ENCODE data around the gene NUDT14. TPM values are rescaled to one million over a fixed set of nuclear protein-coding genes. Genes with fewer than 3 reads are reported as not detected.

Gene NUDT14
- total RNA-seq, 2 donors from 2014 or later = 43.4 to 59.5 TPM

- Histone ChIP-seq H3K9ac (ENCODE audit: extremely low read depth, low read length, poor library complexity, severe bottlenecking) (no peak overlapping the region), H3K27me3 (ENCODE audit: control insufficient read depth, insufficient read depth, low read length, poor library complexity, severe bottlenecking) (no peaks in the 10 kb centered on the region), H3K9me3 (ENCODE audit: control insufficient read depth, low read length) (no peaks in the 10 kb centered on the region), H3K36me3 (ENCODE audit: control insufficient read depth, insufficient read depth, low read length) (no peaks in the 10 kb centered on the region), H3K27ac (ENCODE audit: low read depth, low read length) (peak overlapping the region; percentile 87), H3K4me3 (ENCODE audit: low read length) (no peak overlapping the region), H3K4me1 (ENCODE audit: control insufficient read depth, insufficient read depth, low read length) (peaks cover 13% of the 10 kb centered on the region)
- TF ChIP-seq CTCF (conservative IDR thresholded peaks at IDR 0.05) = no peak
- Mint-ChIP-seq H3K4me1 (peaks cover 7% of the 10 kb centered on the region), H3K27ac (no peak overlapping the region), H3K27me3 (ENCODE audit: insufficient read depth) (peaks cover 23% of the 10 kb centered on the region), H3K4me3 (no peak overlapping the region), H3K36me3 (ENCODE audit: low read depth) (no peaks in the 10 kb centered on the region), H3K9me3 (no peaks in the 10 kb centered on the region)
- no peak for DNase-seq
- 37 to 58% methylated on average over 8 to 15 of the region's 15 CpGs for WGBS, 2 experiments (ENCODE audit: insufficient coverage in 1 of 2, insufficient read length in 1 of 2)
Observed at GRCh38 chr14:105197211-105197641, 16.1 kb upstream of the NUDT14 start.

- 7 to 8% methylated on average over 14 to 58 of the region's 58 CpGs for WGBS, 2 experiments (ENCODE audit: insufficient coverage in 1 of 2, insufficient read length in 1 of 2)
Observed at GRCh38 chr14:105196265-105196960, 15.3 kb upstream of the NUDT14 start.

GRCh38 chr14:105195522-105196264 lies 14.6 kb upstream of the NUDT14 start:
- Mint-ChIP-seq H3K36me3 (ENCODE audit: low read depth) (no peaks in the 10 kb centered on the region), H3K4me3 (peak overlapping the region; percentile 36), H3K9me3 (no peaks in the 10 kb centered on the region), H3K27ac (no peak overlapping the region), H3K27me3 (ENCODE audit: insufficient read depth) (peaks cover 25% of the 10 kb centered on the region), H3K4me1 (peaks cover 7% of the 10 kb centered on the region)
- Histone ChIP-seq H3K9ac (ENCODE audit: extremely low read depth, low read length, poor library complexity, severe bottlenecking) (peak overlapping the region; percentile 25), H3K4me3 (ENCODE audit: low read length) (no peak overlapping the region), H3K27ac (ENCODE audit: low read depth, low read length) (peak overlapping the region; percentile 87), H3K9me3 (ENCODE audit: control insufficient read depth, low read length) (no peaks in the 10 kb centered on the region), H3K36me3 (ENCODE audit: control insufficient read depth, insufficient read depth, low read length) (no peaks in the 10 kb centered on the region), H3K4me1 (ENCODE audit: control insufficient read depth, insufficient read depth, low read length) (peaks cover 10% of the 10 kb centered on the region), H3K27me3 (ENCODE audit: control insufficient read depth, insufficient read depth, low read length, poor library complexity, severe bottlenecking) (no peaks in the 10 kb centered on the region)
- 41 to 54% methylated on average over 13 to 25 of the region's 25 CpGs for WGBS, 2 experiments (ENCODE audit: insufficient coverage in 1 of 2, insufficient read length in 1 of 2)
- DNase-seq = no peak
- TF ChIP-seq CTCF (conservative IDR thresholded peaks at IDR 0.05) = no peak

More at GRCh38 chr14:105196265-105196960, 15.3 kb upstream of the NUDT14 start:
- Histone ChIP-seq H3K9ac (ENCODE audit: extremely low read depth, low read length, poor library complexity, severe bottlenecking) (peak overlapping the region; percentile 25), H3K27me3 (ENCODE audit: control insufficient read depth, insufficient read depth, low read length, poor library complexity, severe bottlenecking) (no peaks in the 10 kb centered on the region), H3K27ac (ENCODE audit: low read depth, low read length) (peak overlapping the region; percentile 87), H3K9me3 (ENCODE audit: control insufficient read depth, low read length) (no peaks in the 10 kb centered on the region), H3K4me3 (ENCODE audit: low read length) (no peak overlapping the region), H3K4me1 (ENCODE audit: control insufficient read depth, insufficient read depth, low read length) (peaks cover 10% of the 10 kb centered on the region), H3K36me3 (ENCODE audit: control insufficient read depth, insufficient read depth, low read length) (no peaks in the 10 kb centered on the region)
- H3K27ac Mint-ChIP-seq = no peak overlapping the region
- no peaks in the 10 kb centered on the region for H3K9me3 Mint-ChIP-seq
- TF ChIP-seq CTCF (conservative IDR thresholded peaks at IDR 0.05) = no peak
- no peaks in the 10 kb centered on the region for H3K36me3 Mint-ChIP-seq (ENCODE audit: low read depth)
- H3K4me1 Mint-ChIP-seq = peaks cover 7% of the 10 kb centered on the region
- peak overlapping the region; percentile 36 for H3K4me3 Mint-ChIP-seq
- H3K27me3 Mint-ChIP-seq (ENCODE audit: insufficient read depth) = peaks cover 23% of the 10 kb centered on the region
- DNase-seq = peak; percentile 89
